GM18951 (cell line): Measurements from ENCODE around the gene BFSP2.
"Not testable (repeated sequence)": the region's sequence is repeated elsewhere in the genome, so short reads cannot be mapped to it uniquely, and the experiment has no call there.

Experiments
- POLR2A ChIP-seq: IDR thresholded peaks from 4 replicates; pipeline ENCODE4 v1.6.1; 2011; ENCODE audit warnings: mild to moderate bottlenecking; ENCODE audit not compliant: insufficient read length, insufficient read depth; ENCODE audit errors: extremely low read depth
- in situ Hi-C: fragments of 300-500 bp; cut with MboI; formaldehyde crosslinking; loops from one replicate; pipeline ENCODE4 v1.12.0; 2022; ENCODE audit warnings: low sequenced_read_pairs, mixed read lengths, inconsistent platforms; ENCODE audit not compliant: unreplicated experiment

BFSP2 gene

DNA sequence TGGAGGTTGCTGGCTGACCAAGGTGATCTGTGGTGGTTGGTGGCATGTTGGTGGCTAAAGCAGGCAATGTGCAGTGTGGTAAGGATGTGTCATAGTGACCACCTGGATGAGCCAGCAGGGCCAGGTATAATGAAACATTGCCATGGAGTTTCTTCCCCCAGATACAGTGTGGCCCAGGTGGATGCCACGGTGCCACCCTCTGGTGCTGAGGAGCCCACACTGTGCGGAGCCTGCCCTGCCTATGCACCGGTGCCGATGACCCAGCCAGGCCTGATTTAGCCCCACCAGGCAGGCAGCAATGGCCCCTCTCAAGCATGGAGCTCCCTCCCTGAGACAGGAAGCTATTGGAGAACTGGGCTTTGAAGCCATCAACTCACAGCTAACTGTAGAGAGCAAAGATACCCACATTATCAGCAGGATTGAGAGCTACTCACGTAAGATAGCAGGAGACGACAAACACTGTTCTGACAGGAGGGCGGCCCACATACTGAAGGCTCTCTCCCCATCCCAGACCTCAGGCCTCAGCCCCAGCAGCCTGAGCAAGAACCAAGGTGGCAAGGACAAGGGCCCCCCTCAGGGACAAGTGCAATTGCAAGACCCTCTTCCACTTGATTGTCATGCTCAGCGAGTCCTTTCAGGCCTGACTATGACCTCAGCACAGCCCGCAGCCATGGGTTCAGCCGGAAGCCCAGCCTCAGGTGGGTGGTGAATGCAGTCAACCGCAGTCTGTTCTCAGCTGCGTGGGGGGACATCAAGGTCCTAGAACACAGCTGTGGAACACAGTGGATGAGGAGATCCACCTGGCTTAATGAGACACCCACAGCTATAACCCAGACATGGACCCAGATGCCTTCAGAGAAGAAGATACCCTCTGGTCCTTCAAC, 90.9 kb downstream of the BFSP2 start:
- peak; percentile 45 for TF ChIP-seq POLR2A
- in situ Hi-C loops, result no loop called here

DNA sequence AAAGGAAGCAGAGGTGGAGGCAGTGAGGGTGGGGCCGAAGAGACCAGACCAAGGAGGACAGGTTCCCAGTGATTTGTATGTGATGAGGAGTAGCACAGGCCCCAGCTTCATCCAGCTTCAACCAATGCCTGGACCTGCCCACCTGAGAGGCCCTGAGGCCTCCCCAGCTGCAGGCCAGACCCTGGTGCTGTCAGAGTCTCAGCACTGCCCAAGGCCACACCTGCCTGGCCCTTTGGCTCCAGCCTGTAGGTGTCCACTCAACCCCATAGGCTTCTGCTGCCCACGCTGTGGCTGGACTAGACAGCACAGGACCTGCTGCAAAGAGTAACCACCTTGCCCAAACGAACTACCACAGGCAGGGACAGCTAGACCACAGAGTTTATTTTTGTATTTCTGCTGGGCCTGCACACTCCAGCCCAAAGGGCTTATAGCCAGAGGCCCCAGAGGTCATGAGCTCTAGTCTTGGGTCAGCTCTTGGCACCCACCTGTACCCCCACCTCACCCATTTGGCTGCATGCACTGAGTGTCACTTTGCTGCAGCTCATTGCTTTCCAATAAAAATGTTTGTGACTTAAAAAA, 91.7 kb downstream of the BFSP2 start:
- in situ Hi-C loops, result no loop called here
- no peak for TF ChIP-seq POLR2A

DNA sequence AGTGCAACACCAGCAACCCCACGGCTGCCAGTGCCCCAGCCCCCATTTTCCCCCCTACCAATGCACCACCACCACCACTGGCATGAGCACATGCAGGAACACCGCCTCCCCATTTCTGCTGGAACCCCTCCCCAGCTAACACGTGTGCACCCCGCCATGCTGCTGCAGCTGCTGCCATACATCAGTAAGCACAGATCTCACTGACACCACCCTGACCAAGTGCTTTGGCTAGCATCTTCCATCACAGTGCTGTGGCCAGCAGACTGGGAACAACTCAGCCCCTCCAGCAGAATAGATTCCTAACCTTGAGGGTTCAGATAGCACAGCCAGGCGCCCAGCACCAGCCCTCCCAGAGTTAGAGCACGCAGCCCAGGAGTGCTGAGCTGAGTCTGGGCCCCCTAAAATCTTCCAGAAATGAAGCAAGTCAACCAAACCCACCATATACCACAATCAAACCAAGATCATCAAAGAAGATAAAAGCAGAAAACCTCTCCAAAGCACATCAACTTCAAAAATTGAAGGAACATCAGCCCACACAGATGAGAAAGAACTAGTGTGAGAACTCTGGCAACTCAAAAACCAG, 92.4 kb downstream of the BFSP2 start:
- TF ChIP-seq POLR2A, result no peak
- in situ Hi-C loops, result no loop called here

DNA sequence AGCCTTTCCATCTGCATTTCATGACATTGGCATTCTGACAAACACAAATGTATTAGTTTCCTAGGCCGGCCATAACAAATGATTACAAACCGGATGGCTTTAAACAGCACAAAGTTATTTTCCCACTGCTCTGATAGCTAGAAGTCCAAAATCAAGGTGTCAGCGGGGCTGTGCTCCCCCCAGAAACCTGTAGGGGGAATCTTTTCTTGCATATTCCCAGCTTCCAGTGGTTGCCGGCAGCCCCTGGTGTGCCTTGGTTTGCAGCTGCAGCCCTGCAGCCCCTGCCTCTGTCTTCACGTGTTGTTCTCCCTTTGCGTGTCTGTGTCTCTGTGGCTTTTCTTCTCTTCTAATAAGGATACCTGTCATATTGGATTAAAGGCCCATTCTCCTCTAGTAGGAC, 94.6 kb downstream of the BFSP2 start:
- no peak for TF ChIP-seq POLR2A
- in situ Hi-C loops, result no loop called here

DNA sequence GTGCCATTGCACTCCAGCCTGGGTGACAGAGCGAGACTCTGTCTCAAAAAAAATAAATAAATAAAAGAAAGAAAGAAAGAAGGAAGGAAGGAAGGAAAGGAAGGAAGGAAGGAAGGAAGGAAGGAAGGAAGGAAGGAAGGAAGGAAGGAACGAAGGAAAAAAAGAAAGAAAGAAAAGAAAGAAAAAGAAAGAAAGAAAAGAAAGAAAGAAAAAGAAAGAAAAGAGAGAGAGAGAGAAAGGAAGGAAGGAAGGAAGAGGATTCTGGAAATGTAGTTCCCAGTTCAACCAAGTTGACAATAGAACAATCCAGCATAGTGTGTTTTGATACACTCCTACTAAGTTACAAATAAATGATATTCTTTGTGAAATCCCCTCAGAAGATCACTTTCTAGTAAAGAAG, 102.7 kb downstream of the BFSP2 start:
- in situ Hi-C loops, result not testable (repeated sequence)

DNA sequence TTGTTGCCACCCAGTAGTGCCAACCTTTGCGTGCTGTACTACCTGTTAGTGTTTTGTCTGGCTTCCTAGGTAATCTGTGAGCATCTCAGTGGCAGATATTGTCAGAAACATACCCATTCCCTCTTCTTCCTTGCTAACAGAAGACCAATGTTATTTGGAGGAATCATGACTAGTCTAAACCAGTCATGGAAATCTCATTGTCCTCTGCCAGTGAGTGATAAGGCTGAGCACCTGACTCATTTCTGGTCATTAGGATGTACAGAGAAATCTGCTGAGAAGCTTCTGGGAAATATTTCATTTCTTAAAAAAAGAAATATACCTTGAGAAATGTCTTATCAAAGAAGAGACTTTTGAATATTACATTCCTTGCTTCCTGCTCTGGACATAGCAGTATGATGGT, 103.6 kb downstream of the BFSP2 start:
- no peak for TF ChIP-seq POLR2A
- in situ Hi-C loops, result no loop called here

DNA sequence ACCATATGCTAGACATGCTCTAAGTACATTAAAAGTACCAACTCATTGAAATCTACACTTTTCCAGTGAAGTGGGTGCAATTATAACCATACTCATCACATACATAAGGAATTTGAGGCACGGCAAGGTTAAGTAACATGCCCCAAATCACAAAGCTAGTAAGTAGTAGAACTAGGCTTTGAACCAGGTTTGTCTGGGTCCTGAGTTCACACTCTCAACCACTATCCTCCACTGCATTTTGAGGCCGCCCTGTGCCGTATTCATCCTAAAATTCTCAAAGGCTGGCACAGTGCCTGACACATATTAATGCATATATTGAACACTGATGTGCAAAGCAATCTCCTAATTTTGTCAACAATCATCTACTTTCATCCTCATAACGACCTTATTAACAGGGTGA, 104.9 kb downstream of the BFSP2 start:
- in situ Hi-C loops, result no loop called here
- TF ChIP-seq POLR2A, result no peak

DNA sequence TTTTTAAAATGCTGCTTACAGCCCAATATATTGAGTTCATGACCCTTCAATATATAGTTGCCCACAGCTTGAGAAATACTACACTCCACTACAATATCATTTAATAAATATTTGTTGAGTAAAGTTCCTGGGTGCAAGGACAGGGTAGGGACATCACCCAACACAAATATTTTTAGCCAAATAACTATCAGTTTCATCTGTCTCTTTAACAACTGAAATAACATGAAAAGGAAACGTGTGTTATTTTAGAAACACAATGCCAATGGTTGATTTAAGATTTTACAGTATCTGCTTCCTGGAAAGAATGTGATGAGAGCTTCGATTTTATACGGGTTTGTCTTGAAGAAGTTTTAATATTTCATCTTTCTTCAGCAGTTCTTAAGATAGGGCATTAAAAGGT, 106.0 kb downstream of the BFSP2 start:
- no peak for TF ChIP-seq POLR2A
- in situ Hi-C loops, result no loop called here

DNA sequence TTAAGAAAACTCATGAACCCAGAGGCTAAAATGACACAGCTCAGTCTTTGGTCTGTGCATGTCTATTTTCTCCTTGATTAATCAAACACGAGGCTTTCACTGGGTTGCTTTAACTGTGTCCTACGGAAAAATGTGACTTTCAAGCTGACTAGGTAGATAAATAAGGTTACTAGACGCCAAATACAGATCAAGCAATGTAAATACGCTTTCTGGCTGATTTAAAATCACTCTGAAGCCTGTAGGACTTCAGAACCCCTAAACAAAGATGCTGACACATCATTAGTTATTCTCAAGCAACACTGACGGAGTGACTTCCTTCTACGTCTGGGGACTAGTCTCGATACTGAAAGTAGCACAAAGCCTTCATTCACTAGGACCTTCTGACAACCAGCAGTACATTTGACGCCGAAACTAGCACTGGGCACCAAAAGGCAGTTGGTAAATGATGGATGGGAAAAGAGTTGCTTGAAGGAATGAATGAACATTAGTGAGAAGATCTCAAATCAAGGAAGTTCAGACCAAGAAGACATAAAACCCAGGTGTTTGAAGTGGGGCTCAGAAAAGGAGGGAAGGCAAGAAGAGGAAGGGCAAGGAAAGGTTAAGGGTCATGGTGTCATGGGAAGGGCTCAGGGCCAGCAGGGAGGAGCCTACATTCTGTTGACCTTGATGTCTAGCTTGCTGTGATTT, 106.5 kb downstream of the BFSP2 start:
- no peak for TF ChIP-seq POLR2A
- in situ Hi-C loops, result no loop called here

DNA sequence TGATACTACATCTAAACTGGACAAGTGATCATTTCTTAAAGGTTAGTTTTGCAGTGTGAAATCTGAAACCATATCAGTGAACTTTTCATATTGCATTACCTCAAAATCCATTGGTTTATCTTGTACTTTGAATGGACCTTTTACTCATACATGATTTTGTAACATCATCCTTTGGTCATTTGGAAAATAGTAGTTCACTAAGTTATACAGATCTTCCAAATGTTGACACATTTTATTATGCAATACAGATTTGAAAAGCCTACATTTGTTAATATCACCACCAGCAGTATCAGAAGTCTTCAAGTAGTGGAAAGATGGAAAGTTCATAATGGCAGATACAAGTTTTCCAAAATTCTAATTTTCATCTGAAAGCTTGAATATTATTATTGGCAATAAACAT, 109.6 kb downstream of the BFSP2 start:
- TF ChIP-seq POLR2A, result no peak

DNA sequence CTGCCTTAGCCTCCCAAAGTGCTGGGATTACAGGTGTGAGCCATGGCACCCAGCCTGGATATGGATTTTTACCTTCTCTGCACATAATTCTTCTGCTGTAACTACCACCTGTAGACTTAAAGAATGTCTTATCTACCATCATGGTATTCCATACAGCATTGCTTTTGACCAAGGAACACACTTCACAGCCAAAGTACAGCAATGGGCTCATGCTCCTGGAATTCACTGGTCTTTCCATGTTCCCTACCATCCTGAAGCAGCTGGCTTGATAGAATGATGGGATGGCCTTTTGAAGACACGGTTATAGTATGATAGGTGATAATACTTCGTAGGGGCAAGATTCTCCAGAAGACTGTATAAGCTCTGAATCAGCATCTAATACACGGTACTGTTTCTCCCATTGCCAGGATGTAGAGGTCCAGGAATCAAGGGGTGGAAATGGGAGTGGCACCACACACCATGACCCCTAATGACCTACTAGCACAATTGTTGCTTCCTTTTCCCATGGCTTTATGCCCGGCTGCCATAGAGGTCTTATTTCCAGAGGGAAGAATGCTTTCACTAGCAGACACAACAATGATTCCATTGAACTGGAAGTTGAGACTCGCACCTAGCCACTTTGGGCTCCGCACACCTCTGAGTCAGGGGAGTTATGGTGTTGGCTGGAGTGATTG, 112.7 kb downstream of the BFSP2 start:
- TF ChIP-seq POLR2A, result no peak
- in situ Hi-C loops, result no loop called here

More for the DNA sequence above, 109.6 kb downstream of the BFSP2 start:
- in situ Hi-C loops, result no loop called here

DNA sequence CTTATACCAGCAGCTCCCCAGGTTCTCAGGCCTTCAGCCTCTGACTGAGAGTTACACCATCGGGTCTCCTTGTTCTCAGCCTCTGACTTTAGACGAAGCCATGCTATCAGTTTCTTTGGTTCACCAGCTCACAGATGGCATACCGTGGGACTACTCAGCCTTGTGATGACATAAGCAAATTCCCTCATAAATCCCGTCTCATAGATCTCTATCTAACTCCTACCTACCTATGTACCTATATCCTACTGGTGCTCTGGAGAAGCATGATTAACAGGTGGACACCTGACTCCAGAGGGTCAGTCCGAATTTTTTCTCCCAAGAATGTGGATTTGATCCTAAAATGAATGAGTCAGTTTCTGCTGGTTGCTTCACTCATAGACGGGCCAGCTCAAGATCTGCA, 114.6 kb downstream of the BFSP2 start:
- TF ChIP-seq POLR2A, result no peak
- in situ Hi-C loops, result no loop called here

DNA sequence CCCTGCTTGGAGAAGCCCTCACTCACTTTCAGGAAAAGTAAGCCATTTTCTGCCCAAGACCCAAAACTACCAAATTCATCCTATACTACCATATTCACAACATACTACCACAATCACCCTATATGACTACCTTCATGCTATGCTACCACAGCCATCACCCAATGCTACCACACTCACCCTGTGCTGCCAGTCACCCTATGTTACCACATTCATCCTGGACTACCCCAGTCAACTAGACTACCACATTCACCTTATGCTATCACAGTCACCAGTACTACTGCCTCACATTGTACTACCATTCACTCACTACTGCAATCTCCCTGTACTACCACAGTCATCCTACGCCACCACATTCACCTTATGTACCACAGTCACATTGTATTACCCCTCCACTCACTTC, 115.3 kb downstream of the BFSP2 start:
- in situ Hi-C loops, result no loop called here
- no peak for TF ChIP-seq POLR2A
